Hepatocyte (in vitro differentiated cells): ENCODE data around the gene TGFBI.

Experiments
- CTCF ChIP-seq: fragments of 200-600 bp; sonication (generic); IDR thresholded peaks from 2 replicates; pipeline ENCODE4 v1.5.1; 2016; ENCODE audit warnings: antibody characterized with exemption, mild to moderate bottlenecking; ENCODE audit not compliant: poor library complexity
- EZH2phosphoT487 ChIP-seq: fragments of 200-600 bp; sonication (generic); IDR thresholded peaks from one replicate; pipeline ENCODE4 v1.6.1; 2018; ENCODE audit warnings: antibody characterized with exemption, mild to moderate bottlenecking, low read depth, moderate library complexity; ENCODE audit not compliant: unreplicated experiment, severe bottlenecking

GRCh38 chr5:135979510-135979909, 49.3 kb upstream of the TGFBI start:
- TF ChIP-seq CTCF (no peak), EZH2phosphoT487 (no peak)
